Stimulated activated CD4-positive, alpha-beta T cell treated with anti-CD3 and anti-CD28 coated beads, Interleukin-15, amount 100 ng/mL, for 48 hours (primary cell): ENCODE results near the gene ADGRB3.
"Not testable (repeated sequence)": the region's sequence is repeated elsewhere in the genome, so short reads cannot be mapped to it uniquely, and the experiment has no call there.

Source experiments
- DNase-seq, 2 donors: peaks; one replicate each; pipeline ENCODE4 v3.0.0-alpha.2; 2020; ENCODE audit warnings: low read depth in 2 of 2

ADGRB3 gene

GRCh38 chr6:69427882-69428281, 792.8 kb downstream of the ADGRB3 start:
- DNase-seq, result no peak

GRCh38 chr6:69432168-69432567, 797.1 kb downstream of the ADGRB3 start:
- not testable (repeated sequence) for DNase-seq

GRCh38 chr6:69433116-69433515, 798.0 kb downstream of the ADGRB3 start:
- not testable (repeated sequence) for DNase-seq

- DNase-seq, result no peak
Observed at GRCh38 chr6:69438113-69438512, 803.0 kb downstream of the ADGRB3 start.
